Measurements from ENCODE around the gene NT5DC3. TPM values are rescaled to one million over a fixed set of nuclear protein-coding genes. Genes with fewer than 3 reads are reported as not detected.

NT5DC3 gene
- total and polyA plus RNA-seq, 2 donors (not counting 3 experiments of a cell fraction or from before 2014, with no cell fraction given) = 1.5 to 6.7 TPM

- Histone ChIP-seq H3K4me3 (replicated peaks in 1 of 3; ENCODE audit: insufficient read depth in 1 of 3, low read depth in 1 of 3, low read length in 3 of 3) (no peak overlapping the region), H3K4me2 (ENCODE audit: insufficient read depth, low read length) (no peak overlapping the region), H3K9me3 (replicated peaks; ENCODE audit: control insufficient read depth, insufficient read depth, low read length) (no peaks in the 10 kb centered on the region), H3K9me1 (replicated peaks; ENCODE audit: control insufficient read depth, extremely low read depth, insufficient read depth, low read length) (no peaks in the 10 kb centered on the region), H3K27me3 (ENCODE audit: control insufficient read depth in 2 of 2, insufficient read depth in 2 of 2, low read length in 2 of 2) (no peaks in the 10 kb centered on the region), H3K9ac (replicated peaks; ENCODE audit: extremely low read depth, insufficient read depth, low read length) (no peak overlapping the region), H4K20me1 (replicated peaks; ENCODE audit: control insufficient read depth, extremely low read depth, insufficient read depth, low read length) (no peaks in the 10 kb centered on the region), H3K4me1 (ENCODE audit: control insufficient read depth, extremely low read depth, insufficient read depth, low read length) (peaks cover 7% of the 10 kb centered on the region), H3K36me3 (ENCODE audit: control insufficient read depth in 2 of 2, extremely low read depth in 1 of 2, insufficient read depth in 2 of 2, low read length in 2 of 2) (no peaks in the 10 kb centered on the region), H2AFZ (ENCODE audit: low read depth, low read length) (no peak overlapping the region), H3K27ac (ENCODE audit: insufficient read depth, low read depth, low read length) (no peak overlapping the region), H3K79me2 (ENCODE audit: control insufficient read depth, insufficient read depth, low read length) (no peaks in the 10 kb centered on the region)
- TF ChIP-seq MAX (IDR thresholded peaks at IDR 0.05; ENCODE audit: insufficient read depth, insufficient read length) (no peak), GATA2 (IDR thresholded peaks at IDR 0.05; ENCODE audit: insufficient read depth, insufficient read length, low read depth, low read length) (no peak), MYC (IDR thresholded peaks at IDR 0.05; ENCODE audit: low read depth, low read length) (no peak), POLR2AphosphoS5 (IDR thresholded peaks at IDR 0.05; ENCODE audit: insufficient read depth, low read depth, low read length) (no peak), FOS (IDR thresholded peaks at IDR 0.05; ENCODE audit: borderline replicate concordance, insufficient read depth, low read length) (no peak), POLR2A (IDR thresholded peaks at IDR 0.05; ENCODE audit: low read depth, low read length) (no peak), JUN (IDR thresholded peaks at IDR 0.05; ENCODE audit: borderline replicate concordance, insufficient read depth, insufficient read length, low read depth) (no peak), CTCF (IDR thresholded peaks at IDR 0.05; ENCODE audit: extremely low read depth in 1 of 2, insufficient read depth in 1 of 2, low read depth in 1 of 2, low read length in 2 of 2) (no peak), EZH2 (IDR thresholded peaks at IDR 0.05; ENCODE audit: borderline replicate concordance, low read depth, low read length, severe bottlenecking) (no peak)
- POLR2A ChIA-PET = no interaction called here
- CTCF ChIA-PET = interaction anchor here (0.9 kb wide), 1 partner anchor 14 kb away, joined by 4 read pairs; no protein-coding TSS in a partner anchor
- no peak for DNase-seq (ENCODE audit: low read depth, low spot score)
- intact Hi-C loops (cut with micrococcal nuclease) (no loop called here), dilution Hi-C loops (cut with MboI; ENCODE audit: extremely low pct_ligation_motif_present, low sequenced_read_pairs) (no loop called here)
- FAIRE-seq = no peak
- BruUV-seq (replicated peaks) = no TSS peak
Observed at GRCh38 chr12:103794309-103795213, 46.5 kb downstream of the NT5DC3 start.

All from endothelial cell of umbilical vein (primary cell).